ENCODE measurements around the gene THBS3. TPM values are rescaled to one million over a fixed set of nuclear protein-coding genes. Genes with fewer than 3 reads are reported as not detected.
A peak's percentile ranks its signal among the peaks of the same experiment; 100 is the strongest.
"Not testable (repeated sequence)": the region's sequence is repeated elsewhere in the genome, so short reads cannot be mapped to it uniquely, and the experiment has no call there.

Gene THBS3
- total RNA-seq, 2 donors from 2014 or later: 10.9 to 11.2 TPM

DNA sequence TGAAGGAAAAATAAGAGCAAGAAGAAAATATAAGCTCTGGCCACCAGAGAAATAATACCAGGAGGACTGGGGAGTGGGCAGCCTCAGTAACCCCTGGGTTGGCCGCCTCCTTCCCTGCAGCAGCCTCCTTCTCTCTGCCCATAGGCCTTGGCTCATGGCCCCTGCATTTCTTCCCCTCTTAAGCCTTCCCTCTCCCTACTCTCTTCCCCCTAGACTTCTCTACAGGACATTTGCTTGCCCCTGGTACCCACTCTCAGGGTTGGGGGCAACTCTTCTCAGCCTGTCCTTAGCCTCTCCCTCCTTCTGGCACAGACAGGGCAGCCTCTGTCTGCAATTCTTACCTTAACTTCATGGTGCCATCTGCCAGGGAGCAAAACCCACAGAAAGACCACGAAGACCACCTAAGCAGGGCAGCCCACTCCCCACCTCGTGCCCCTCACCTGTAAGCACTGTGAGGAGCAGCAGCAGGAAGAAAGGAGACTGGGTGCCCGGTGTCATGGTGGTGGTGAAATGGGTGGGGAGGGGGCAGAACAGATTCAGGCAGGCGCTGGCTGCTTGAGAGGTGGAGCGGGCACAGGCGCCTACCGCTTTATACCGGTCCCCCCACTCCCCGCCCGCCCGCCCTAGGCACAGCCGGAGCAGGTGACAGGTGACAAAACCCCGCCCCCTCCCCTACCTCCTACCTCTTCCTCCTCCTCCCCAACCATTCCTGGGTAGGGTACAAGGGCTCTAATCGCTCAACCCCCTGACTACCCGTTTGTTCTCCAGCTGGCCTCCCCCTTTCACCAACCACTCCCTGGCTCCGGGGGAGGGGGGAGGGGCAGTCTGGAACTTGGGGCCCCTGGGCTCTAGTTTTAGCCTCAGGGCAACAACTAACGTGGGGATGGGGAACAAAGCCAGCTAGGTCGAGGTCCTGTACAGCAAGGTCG, 15.1 kb downstream of the THBS3 start:
- TF ChIP-seq, protein P1, sequence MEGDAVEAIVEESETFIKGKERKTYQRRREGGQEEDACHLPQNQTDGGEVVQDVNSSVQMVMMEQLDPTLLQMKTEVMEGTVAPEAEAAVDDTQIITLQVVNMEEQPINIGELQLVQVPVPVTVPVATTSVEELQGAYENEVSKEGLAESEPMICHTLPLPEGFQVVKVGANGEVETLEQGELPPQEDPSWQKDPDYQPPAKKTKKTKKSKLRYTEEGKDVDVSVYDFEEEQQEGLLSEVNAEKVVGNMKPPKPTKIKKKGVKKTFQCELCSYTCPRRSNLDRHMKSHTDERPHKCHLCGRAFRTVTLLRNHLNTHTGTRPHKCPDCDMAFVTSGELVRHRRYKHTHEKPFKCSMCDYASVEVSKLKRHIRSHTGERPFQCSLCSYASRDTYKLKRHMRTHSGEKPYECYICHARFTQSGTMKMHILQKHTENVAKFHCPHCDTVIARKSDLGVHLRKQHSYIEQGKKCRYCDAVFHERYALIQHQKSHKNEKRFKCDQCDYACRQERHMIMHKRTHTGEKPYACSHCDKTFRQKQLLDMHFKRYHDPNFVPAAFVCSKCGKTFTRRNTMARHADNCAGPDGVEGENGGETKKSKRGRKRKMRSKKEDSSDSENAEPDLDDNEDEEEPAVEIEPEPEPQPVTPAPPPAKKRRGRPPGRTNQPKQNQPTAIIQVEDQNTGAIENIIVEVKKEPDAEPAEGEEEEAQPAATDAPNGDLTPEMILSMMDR (IDR thresholded peaks at IDR 0.05): no peak
- DNase-seq (ENCODE audit: low spot score): no peak
- H3K4me1 ChIP-seq: peaks cover 0 to 35% of the 10 kb centered on the region in 2 donors
- H3K9me3 ChIP-seq: no peaks in the 10 kb centered on the region
- H3K27ac ChIP-seq: peak overlapping the region; percentile 77 to 81
- peak overlapping the region; percentile 46 to 63 for H3K4me3 ChIP-seq
- H3K36me3 ChIP-seq: peaks cover under 1% of the 10 kb centered on the region
- H3K27me3 ChIP-seq: no peaks in the 10 kb centered on the region

DNA sequence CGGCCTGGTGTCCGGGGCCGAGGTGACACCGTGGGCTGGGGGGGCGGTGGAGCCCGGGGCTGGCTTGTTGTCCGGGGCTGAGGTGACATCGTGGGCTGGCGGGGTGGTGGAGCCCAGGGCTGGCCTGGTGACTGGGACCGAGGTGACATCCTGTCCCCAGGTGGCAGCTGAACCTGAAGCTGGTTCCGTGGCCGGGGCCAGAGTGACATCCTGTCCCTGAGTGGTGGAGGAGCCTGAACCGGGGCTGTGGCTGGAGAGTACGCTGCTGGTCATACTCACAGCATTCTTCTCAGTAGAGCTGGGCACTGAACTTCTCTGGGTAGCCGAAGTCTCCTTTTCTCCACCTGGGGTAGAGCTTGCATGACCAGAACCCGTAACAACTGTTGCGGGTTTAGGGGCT, 15.8 kb downstream of the THBS3 start:
- TF ChIP-seq, protein P1 (IDR thresholded peaks at IDR 0.05): no peak
- H3K27ac ChIP-seq: peak overlapping the region in 1 of 2 donors; percentile 81
- H3K9me3 ChIP-seq: no peaks in the 10 kb centered on the region
- H3K4me3 ChIP-seq: no peak overlapping the region
- no peaks in the 10 kb centered on the region for H3K36me3 ChIP-seq
- no peaks in the 10 kb centered on the region for H3K27me3 ChIP-seq
- DNase-seq (ENCODE audit: low spot score): no peak
- peaks cover 0 to 35% of the 10 kb centered on the region in 2 donors for H3K4me1 ChIP-seq

DNA sequence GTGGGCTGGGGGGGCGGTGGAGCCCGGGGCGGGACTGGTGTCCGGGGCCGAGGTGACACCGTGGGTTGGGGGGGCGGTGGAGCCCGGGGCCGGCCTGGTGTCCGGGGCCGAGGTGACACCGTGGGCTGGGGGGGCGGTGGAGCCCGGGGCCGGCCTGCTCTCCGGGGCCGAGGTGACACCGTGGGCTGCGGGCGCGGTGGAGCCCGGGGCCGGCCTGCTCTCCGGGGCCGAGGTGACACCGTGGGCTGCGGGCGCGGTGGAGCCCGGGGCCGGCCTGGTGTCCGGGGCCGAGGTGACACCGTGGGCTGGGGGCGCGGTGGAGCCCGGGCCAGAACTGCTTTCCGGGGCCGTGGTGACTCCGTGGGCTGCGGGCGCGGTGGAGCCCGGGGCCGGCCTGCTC, 17.8 kb downstream of the THBS3 start:
- DNase-seq (ENCODE audit: low spot score); H3K27ac ChIP-seq; H3K4me3 ChIP-seq; H3K36me3 ChIP-seq; H3K9me3 ChIP-seq; H3K27me3 ChIP-seq: not testable (repeated sequence)
- H3K4me1 ChIP-seq: peaks cover 0 to 32% of the 10 kb centered on the region in 2 donors

DNA sequence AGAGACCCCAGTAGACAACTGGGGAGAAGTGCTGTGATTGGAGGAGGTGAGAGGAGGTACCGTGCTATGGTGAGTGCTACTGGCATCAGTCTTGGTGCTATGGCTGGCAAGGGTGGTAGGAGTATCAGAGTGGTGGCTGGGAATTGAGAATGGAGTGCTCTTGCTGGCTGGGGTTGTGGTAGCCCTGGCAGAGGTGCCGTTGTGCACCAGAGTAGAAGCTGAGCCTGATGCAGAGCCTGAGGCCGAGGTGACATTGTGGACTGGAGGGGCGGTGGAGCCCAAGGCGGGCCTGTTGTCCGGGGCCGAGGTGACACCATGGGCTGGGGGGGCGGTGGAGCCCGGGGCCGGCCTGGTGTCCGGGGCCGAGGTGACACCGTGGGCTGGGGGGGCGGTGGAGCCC, 19.4 kb downstream of the THBS3 start:
- H3K4me3 ChIP-seq: no peak overlapping the region
- H3K27ac ChIP-seq: no peak overlapping the region
- DNase-seq (ENCODE audit: low spot score): no peak
- H3K36me3 ChIP-seq: no peaks in the 10 kb centered on the region
- peaks cover 0 to 19% of the 10 kb centered on the region in 2 donors for H3K4me1 ChIP-seq
- no peaks in the 10 kb centered on the region for H3K9me3 ChIP-seq
- H3K27me3 ChIP-seq: no peaks in the 10 kb centered on the region
- TF ChIP-seq, protein P1 (IDR thresholded peaks at IDR 0.05): no peak

DNA sequence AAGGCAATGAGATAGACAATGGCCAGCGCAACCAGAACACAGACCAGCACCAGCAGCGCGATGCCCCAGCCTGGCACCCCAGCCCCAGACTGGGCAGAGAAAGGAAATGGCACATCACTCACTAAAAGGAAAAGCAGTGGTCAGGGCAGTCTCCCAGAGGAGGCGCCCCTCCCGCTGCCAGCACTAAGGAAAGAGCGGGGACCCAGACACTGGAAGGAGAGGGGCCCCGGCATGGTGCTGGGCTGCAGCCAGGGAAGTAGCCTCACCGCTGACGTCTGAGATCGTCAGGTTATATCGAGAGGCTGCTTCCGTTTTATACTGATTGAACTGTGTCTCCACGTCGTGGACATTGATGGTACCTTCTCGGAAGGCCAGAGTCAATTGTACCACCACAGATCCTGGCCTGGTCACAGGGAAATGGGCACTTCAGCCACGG, 20.2 kb downstream of the THBS3 start:
- Histone ChIP-seq H3K36me3 (no peaks in the 10 kb centered on the region), H3K4me1 (peaks cover 0 to 11% of the 10 kb centered on the region in 2 donors), H3K4me3 (no peak overlapping the region), H3K27me3 (no peaks in the 10 kb centered on the region), H3K9me3 (no peaks in the 10 kb centered on the region), H3K27ac (no peak overlapping the region)
- no peak for DNase-seq (ENCODE audit: low spot score)
- TF ChIP-seq, protein P1 (IDR thresholded peaks at IDR 0.05): no peak

DNA sequence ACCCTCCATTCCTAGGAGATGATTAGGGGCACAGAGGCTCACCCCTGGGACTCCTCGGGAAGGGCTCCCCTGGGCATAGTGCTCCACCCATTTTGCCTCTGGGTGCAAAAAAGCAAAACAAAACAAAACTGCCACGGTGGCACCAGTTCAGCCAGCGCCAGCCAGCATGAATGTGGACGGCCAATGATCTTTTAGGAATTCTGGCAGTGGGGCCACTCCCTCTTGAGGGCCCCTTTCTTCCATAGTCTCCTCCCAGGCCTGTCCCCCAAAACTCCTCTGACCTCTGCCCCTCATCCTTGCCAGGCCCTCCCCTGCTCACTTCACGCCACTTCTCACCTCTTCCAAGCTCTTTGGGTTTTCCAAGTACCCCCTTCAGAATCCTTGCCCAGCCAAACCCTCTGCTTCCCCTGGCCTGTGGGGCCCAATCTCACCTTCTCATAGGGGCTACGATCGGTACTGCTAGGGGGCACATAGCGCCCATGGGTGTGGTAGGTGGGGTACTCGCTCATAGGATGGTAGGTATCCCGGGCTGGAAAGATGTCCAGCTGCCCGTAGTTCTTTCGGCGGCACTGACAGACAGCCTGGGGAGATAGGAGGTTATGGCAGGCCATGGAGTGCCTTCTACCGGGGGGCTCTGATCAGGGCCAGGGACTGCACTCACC, 20.8 kb downstream of the THBS3 start:
- DNase-seq (ENCODE audit: low spot score): no peak
- no peak overlapping the region for H3K4me3 ChIP-seq
- TF ChIP-seq, protein P1 (IDR thresholded peaks at IDR 0.05): no peak
- H3K27me3 ChIP-seq: no peaks in the 10 kb centered on the region
- no peak overlapping the region for H3K27ac ChIP-seq
- peaks cover 0 to 11% of the 10 kb centered on the region in 2 donors for H3K4me1 ChIP-seq
- H3K36me3 ChIP-seq: no peaks in the 10 kb centered on the region
- no peaks in the 10 kb centered on the region for H3K9me3 ChIP-seq
